Small intestine (tissue), 7 donors: ENCODE measurements around the gene TNPO3. TPM values are rescaled to one million over a fixed set of nuclear protein-coding genes. Genes with fewer than 3 reads are reported as not detected.

ENCODE experiments used
- DNase-seq, 2 donors: peaks; one replicate each; pipeline versions ENCODE4 v3.0.0 to v3.0.0-alpha.2; 2013
- FAIRE-seq: peaks from 2 replicates; lab custom pipeline; 2012; peaks lifted over from hg19 to GRCh38; lab: Jason Lieb, UNC
- H3K27ac ChIP-seq, 3 donors: one replicate each; pipeline ENCODE4 v1.5.1; 2013; ENCODE audit warnings: low read length in 2 of 3, mild to moderate bottlenecking in 2 of 3, control low read depth in 1 of 3, inconsistent platforms in 1 of 3, low read depth in 1 of 3, moderate library complexity in 1 of 3
- H3K27me3 ChIP-seq, 3 donors: one replicate each; pipeline ENCODE4 v1.6.1; 2013; ENCODE audit warnings: low read length in 3 of 3, inconsistent platforms in 1 of 3; ENCODE audit not compliant: control insufficient read depth in 3 of 3, insufficient read depth in 3 of 3
- H3K36me3 ChIP-seq, 3 donors: one replicate each; pipeline ENCODE4 v1.6.1; 2013; ENCODE audit warnings: low read length in 3 of 3, inconsistent platforms in 1 of 3, low read depth in 1 of 3, mild to moderate bottlenecking in 1 of 3, moderate library complexity in 1 of 3; ENCODE audit not compliant: control insufficient read depth in 3 of 3, insufficient read depth in 2 of 3
- H3K4me1 ChIP-seq, 3 donors: one replicate each; pipeline ENCODE4 v1.6.1; 2013; ENCODE audit warnings: low read length in 2 of 3, inconsistent platforms in 1 of 3, low read depth in 1 of 3, mild to moderate bottlenecking in 1 of 3, moderate library complexity in 1 of 3; ENCODE audit not compliant: control insufficient read depth in 3 of 3, insufficient read depth in 2 of 3
- H3K4me3 ChIP-seq, 3 donors: one replicate each; pipeline ENCODE4 v1.5.1; 2013; ENCODE audit warnings: low read length in 3 of 3, control low read depth in 1 of 3, inconsistent platforms in 1 of 3, low read depth in 1 of 3, mild to moderate bottlenecking in 1 of 3, moderate library complexity in 1 of 3
- H3K9me3 ChIP-seq, 2 donors: one replicate each; pipeline ENCODE4 v1.6.1; 2013; ENCODE audit warnings: low read depth in 1 of 2, low read length in 1 of 2; ENCODE audit not compliant: control insufficient read depth in 2 of 2, insufficient read depth in 1 of 2
- WGBS, 3 donors: extraction: QIAGEN DNeasy Blood & Tissue Kit; methylation state at CpG; one replicate each; pipeline ENCODE4 v1.1.7; 2013; 5-methylcytosine and 5-hydroxymethylcytosine counted together
- polyA plus RNA-seq, 4 donors: library from polyadenylated mRNA; stranded (reverse) in 3 of 4; unstranded in 1 of 4; fragments of 200-250 nt in 3 of 4; fragments of 120-200 nt in 1 of 4; gene quantifications; one replicate each; pipeline versions ENCODE4 v1.2.1 to v1.2.3, GENCODE V29; 2013
- donor health status: healthy with polysubstance abuse.
- donor health status: control.
- donor health status: control.
- donor health status: Bipolar disorder and iron deficiency.
- donor health status: healthy.

The TNPO3 gene
- polyA plus RNA-seq, 4 donors, result 14.1 to 34.1 (median 17.2) TPM

GRCh38 chr7:128959296-128959695 is 95.6 kb downstream of the TNPO3 start:
- no peaks in the 10 kb centered on the region for H3K4me1 ChIP-seq
- FAIRE-seq, result no peak
- H3K4me3 ChIP-seq, result no peak overlapping the region
- H3K27ac ChIP-seq, result no peak overlapping the region
- H3K9me3 ChIP-seq, result no peaks in the 10 kb centered on the region
- H3K36me3 ChIP-seq, result peaks cover 15 to 30% (median 16%) of the 10 kb centered on the region in 3 donors
- no peaks in the 10 kb centered on the region for H3K27me3 ChIP-seq
- DNase-seq, result no peak
- 90 to 94% (median 91%) methylated on average over 4 of the region's 4 CpGs for WGBS, 3 donors

- DNase-seq (no peak), FAIRE-seq (no peak)
- Histone ChIP-seq H3K27ac (no peak overlapping the region), H3K4me3 (no peak overlapping the region), H3K9me3 (no peaks in the 10 kb centered on the region), H3K27me3 (no peaks in the 10 kb centered on the region), H3K4me1 (no peaks in the 10 kb centered on the region), H3K36me3 (peaks cover 11 to 39% (median 14%) of the 10 kb centered on the region in 3 donors)
These were observed 98.9 kb downstream of the TNPO3 start for GRCh38 chr7:128955981-128956380.

GRCh38 chr7:128954830-128955802 is 99.8 kb downstream of the TNPO3 start:
- DNase-seq (no peak), FAIRE-seq (no peak)
- Histone ChIP-seq H3K36me3 (peaks cover 11 to 42% (median 14%) of the 10 kb centered on the region in 3 donors), H3K27me3 (no peaks in the 10 kb centered on the region), H3K27ac (peak overlapping the region in 1 of 3 donors; percentile 52), H3K4me1 (no peaks in the 10 kb centered on the region), H3K4me3 (no peak overlapping the region), H3K9me3 (no peaks in the 10 kb centered on the region)
- 69 to 84% (median 79%) methylated on average over 15 of the region's 15 CpGs for WGBS, 3 donors

GRCh38 chr7:128954150-128954549 is 100.8 kb downstream of the TNPO3 start:
- DNase-seq (no peak), FAIRE-seq (no peak)
- Histone ChIP-seq H3K4me3 (no peak overlapping the region), H3K27ac (no peak overlapping the region), H3K9me3 (no peaks in the 10 kb centered on the region), H3K27me3 (no peaks in the 10 kb centered on the region), H3K4me1 (no peaks in the 10 kb centered on the region), H3K36me3 (peaks cover 11 to 39% (median 14%) of the 10 kb centered on the region in 3 donors)
- WGBS, 3 donors, result 82 to 92% (median 91%) methylated on average over 2 of the region's 2 CpGs

- H3K9me3 ChIP-seq, result no peaks in the 10 kb centered on the region
- DNase-seq (no peak), FAIRE-seq (no peak)
- no peaks in the 10 kb centered on the region for H3K27me3 ChIP-seq
- no peaks in the 10 kb centered on the region for H3K4me1 ChIP-seq
- 73 to 94% (median 92%) methylated on average over 5 of the region's 5 CpGs for WGBS, 3 donors
- H3K4me3 ChIP-seq, result no peak overlapping the region
- H3K27ac ChIP-seq, result no peak overlapping the region
- H3K36me3 ChIP-seq, result peaks cover 4 to 48% (median 8%) of the 10 kb centered on the region in 3 donors
These were observed 103.6 kb downstream of the TNPO3 start for GRCh38 chr7:128951296-128951695.

GRCh38 chr7:128948976-128949760 is 105.7 kb downstream of the TNPO3 start:
- Histone ChIP-seq H3K36me3 (peaks cover 0 to 43% (median 3%) of the 10 kb centered on the region in 3 donors), H3K27me3 (no peaks in the 10 kb centered on the region), H3K4me3 (no peak overlapping the region), H3K9me3 (no peaks in the 10 kb centered on the region), H3K27ac (no peak overlapping the region), H3K4me1 (no peaks in the 10 kb centered on the region)
- 94 to 95% (median 94%) methylated on average over 4 of the region's 4 CpGs for WGBS, 3 donors
- FAIRE-seq (no peak), DNase-seq (no peak)

- Histone ChIP-seq H3K4me1 (no peaks in the 10 kb centered on the region), H3K27ac (no peak overlapping the region), H3K9me3 (no peaks in the 10 kb centered on the region), H3K36me3 (peaks cover 0 to 39% (median 0%) of the 10 kb centered on the region in 3 donors), H3K27me3 (no peaks in the 10 kb centered on the region), H3K4me3 (no peak overlapping the region)
- no peak for FAIRE-seq
- WGBS, 3 donors, result 85 to 89% (median 86%) methylated on average over 12 of the region's 12 CpGs
- DNase-seq, result no peak
These were observed 106.5 kb downstream of the TNPO3 start for GRCh38 chr7:128948312-128948973.

GRCh38 chr7:128947854-128948253 is 107.1 kb downstream of the TNPO3 start:
- peaks cover 0 to 39% (median 0%) of the 10 kb centered on the region in 3 donors for H3K36me3 ChIP-seq
- no peak overlapping the region for H3K4me3 ChIP-seq
- WGBS, 3 donors, result 91 to 95% (median 92%) methylated on average over 9 of the region's 9 CpGs
- no peak overlapping the region for H3K27ac ChIP-seq
- no peaks in the 10 kb centered on the region for H3K4me1 ChIP-seq
- H3K27me3 ChIP-seq, result no peaks in the 10 kb centered on the region
- FAIRE-seq, result no peak
- H3K9me3 ChIP-seq, result no peaks in the 10 kb centered on the region
- DNase-seq, result no peak
